ENCODE data around the gene GATA2. TPM values are rescaled to one million over a fixed set of nuclear protein-coding genes. Genes with fewer than 3 reads are reported as not detected.

Gene GATA2
- total and polyA plus RNA-seq, 2 donors: 19.2 to 25.7 TPM

GRCh38 chr3:128488636-128488990 is 4.4 kb downstream of the GATA2 start:
- H3K4me3 ChIP-seq (ENCODE audit: low read depth, low read length): peak overlapping the region; percentile 62
- DNase-seq (ENCODE audit: extremely low spot score): no peak
- H3K36me3 ChIP-seq (ENCODE audit: insufficient read depth): no peaks in the 10 kb centered on the region
- H3K4me1 ChIP-seq (ENCODE audit: insufficient read depth): no peaks in the 10 kb centered on the region
- peak overlapping the region; percentile 65 for H3K27ac ChIP-seq (ENCODE audit: low read depth)
- 5% methylated on average over 21 of the region's 21 CpGs for WGBS

- WGBS: 1% methylated on average over 68 of the region's 68 CpGs
- peak; percentile 87 for DNase-seq (ENCODE audit: extremely low spot score)
- H3K27ac ChIP-seq (ENCODE audit: low read depth): peak overlapping the region; percentile 65
- H3K36me3 ChIP-seq (ENCODE audit: insufficient read depth): no peaks in the 10 kb centered on the region
- peaks cover 3% of the 10 kb centered on the region for H3K4me1 ChIP-seq (ENCODE audit: insufficient read depth)
- peak overlapping the region; percentile 62 for H3K4me3 ChIP-seq (ENCODE audit: low read depth, low read length)
Measured at GRCh38 chr3:128487813-128488635, 5.0 kb downstream of the GATA2 start.

- H3K27ac ChIP-seq (ENCODE audit: low read depth): peak overlapping the region; percentile 53
- 2% methylated on average over 18 of the region's 18 CpGs for WGBS
Measured at GRCh38 chr3:128487538-128487812, 5.5 kb downstream of the GATA2 start.

GRCh38 chr3:128486681-128487537 is 6.1 kb downstream of the GATA2 start:
- H3K4me1 ChIP-seq (ENCODE audit: insufficient read depth): peaks cover 3% of the 10 kb centered on the region

More at GRCh38 chr3:128487538-128487812, 5.5 kb downstream of the GATA2 start:
- no peak for DNase-seq (ENCODE audit: extremely low spot score)
- H3K4me1 ChIP-seq (ENCODE audit: insufficient read depth): peaks cover 3% of the 10 kb centered on the region
- no peaks in the 10 kb centered on the region for H3K36me3 ChIP-seq (ENCODE audit: insufficient read depth)
- H3K4me3 ChIP-seq (ENCODE audit: low read depth, low read length): peak overlapping the region; percentile 62

GRCh38 chr3:128486205-128486628 is 6.8 kb downstream of the GATA2 start:
- H3K4me3 ChIP-seq (ENCODE audit: low read depth, low read length): peak overlapping the region; percentile 62
- no peaks in the 10 kb centered on the region for H3K36me3 ChIP-seq (ENCODE audit: insufficient read depth)
- peaks cover 3% of the 10 kb centered on the region for H3K4me1 ChIP-seq (ENCODE audit: insufficient read depth)
- no peak for DNase-seq (ENCODE audit: extremely low spot score)
- H3K27ac ChIP-seq (ENCODE audit: low read depth): no peak overlapping the region
- 45% methylated on average over 14 of the region's 14 CpGs for WGBS

More at GRCh38 chr3:128486681-128487537, 6.1 kb downstream of the GATA2 start:
- Histone ChIP-seq H3K4me3 (ENCODE audit: low read depth, low read length) (peak overlapping the region; percentile 62), H3K36me3 (ENCODE audit: insufficient read depth) (no peaks in the 10 kb centered on the region), H3K27ac (ENCODE audit: low read depth) (peak overlapping the region; percentile 53)
- 3% methylated on average over 75 of the region's 75 CpGs for WGBS
- no peak for DNase-seq (ENCODE audit: extremely low spot score)

GRCh38 chr3:128485282-128486204 is 7.5 kb downstream of the GATA2 start:
- WGBS: 65% methylated on average over 29 of the region's 29 CpGs
- no peaks in the 10 kb centered on the region for H3K36me3 ChIP-seq (ENCODE audit: insufficient read depth)
- no peak for DNase-seq (ENCODE audit: extremely low spot score)
- no peak overlapping the region for H3K27ac ChIP-seq (ENCODE audit: low read depth)
- H3K4me1 ChIP-seq (ENCODE audit: insufficient read depth): peaks cover 3% of the 10 kb centered on the region
- H3K4me3 ChIP-seq (ENCODE audit: low read depth, low read length): peak overlapping the region; percentile 62

GRCh38 chr3:128484404-128485281 is 8.4 kb downstream of the GATA2 start:
- 61% methylated on average over 16 of the region's 16 CpGs for WGBS
- H3K4me3 ChIP-seq (ENCODE audit: low read depth, low read length): peak overlapping the region; percentile 62
- no peak overlapping the region for H3K27ac ChIP-seq (ENCODE audit: low read depth)
- no peak for DNase-seq (ENCODE audit: extremely low spot score)
- H3K36me3 ChIP-seq (ENCODE audit: insufficient read depth): no peaks in the 10 kb centered on the region
- peaks cover 3% of the 10 kb centered on the region for H3K4me1 ChIP-seq (ENCODE audit: insufficient read depth)

GRCh38 chr3:128483657-128484403 is 9.2 kb downstream of the GATA2 start:
- Histone ChIP-seq H3K4me3 (ENCODE audit: low read depth, low read length) (peak overlapping the region; percentile 17), H3K27ac (ENCODE audit: low read depth) (peak overlapping the region; percentile 27), H3K36me3 (ENCODE audit: insufficient read depth) (no peaks in the 10 kb centered on the region), H3K4me1 (ENCODE audit: insufficient read depth) (peaks cover 3% of the 10 kb centered on the region)
- WGBS: 36% methylated on average over 26 of the region's 26 CpGs
- no peak for DNase-seq (ENCODE audit: extremely low spot score)

- Histone ChIP-seq H3K4me3 (ENCODE audit: low read depth, low read length) (peak overlapping the region; percentile 17), H3K27ac (ENCODE audit: low read depth) (peak overlapping the region; percentile 27), H3K36me3 (ENCODE audit: insufficient read depth) (no peaks in the 10 kb centered on the region), H3K4me1 (ENCODE audit: insufficient read depth) (peaks cover 3% of the 10 kb centered on the region)
- no peak for DNase-seq (ENCODE audit: extremely low spot score)
- 19% methylated on average over 33 of the region's 33 CpGs for WGBS
Measured at GRCh38 chr3:128482666-128483656, 10.0 kb downstream of the GATA2 start.

- DNase-seq (ENCODE audit: extremely low spot score): no peak
- Histone ChIP-seq H3K36me3 (ENCODE audit: insufficient read depth) (no peaks in the 10 kb centered on the region), H3K4me1 (ENCODE audit: insufficient read depth) (peaks cover 3% of the 10 kb centered on the region), H3K27ac (ENCODE audit: low read depth) (no peak overlapping the region), H3K4me3 (ENCODE audit: low read depth, low read length) (no peak overlapping the region)
- WGBS: 53% methylated on average over 11 of the region's 11 CpGs
Measured at GRCh38 chr3:128482175-128482574, 10.8 kb downstream of the GATA2 start.

- no peak for DNase-seq (ENCODE audit: extremely low spot score)
- Histone ChIP-seq H3K36me3 (ENCODE audit: insufficient read depth) (no peaks in the 10 kb centered on the region), H3K4me3 (ENCODE audit: low read depth, low read length) (no peak overlapping the region), H3K4me1 (ENCODE audit: insufficient read depth) (peaks cover 3% of the 10 kb centered on the region), H3K27ac (ENCODE audit: low read depth) (no peak overlapping the region)
- 62% methylated on average over 19 of the region's 19 CpGs for WGBS
Measured at GRCh38 chr3:128481438-128481942, 11.5 kb downstream of the GATA2 start.
